ENCODE results near the gene CLPTM1. TPM values are rescaled to one million over a fixed set of nuclear protein-coding genes. Genes with fewer than 3 reads are reported as not detected.

Gene CLPTM1
- total RNA-seq, 1 donor, result 62.6 TPM

- no peak overlapping the region for H3K4me3 ChIP-seq (ENCODE audit: low read depth, low read length)
- TF ChIP-seq CTCF (IDR thresholded peaks at IDR 0.05; ENCODE audit: insufficient read depth, low read depth, low read length), result no peak
- DNase-seq (ENCODE audit: low read depth), result no peak
Measured at GRCh38 chr19:44985445-44985844, 30.3 kb downstream of the CLPTM1 start.

GRCh38 chr19:44986389-44986788 is 31.2 kb downstream of the CLPTM1 start:
- DNase-seq (ENCODE audit: low read depth), result no peak
- no peak overlapping the region for H3K4me3 ChIP-seq (ENCODE audit: low read depth, low read length)
- TF ChIP-seq CTCF (IDR thresholded peaks at IDR 0.05; ENCODE audit: insufficient read depth, low read depth, low read length), result no peak

GRCh38 chr19:44987148-44987675 is 32.0 kb downstream of the CLPTM1 start:
- no peak for TF ChIP-seq CTCF (IDR thresholded peaks at IDR 0.05; ENCODE audit: insufficient read depth, low read depth, low read length)
- H3K4me3 ChIP-seq (ENCODE audit: low read depth, low read length), result no peak overlapping the region
- DNase-seq (ENCODE audit: low read depth), result no peak

GRCh38 chr19:44988273-44988672 is 33.1 kb downstream of the CLPTM1 start:
- TF ChIP-seq CTCF (IDR thresholded peaks at IDR 0.05; ENCODE audit: insufficient read depth, low read depth, low read length), result no peak
- no peak for DNase-seq (ENCODE audit: low read depth)
- no peak overlapping the region for H3K4me3 ChIP-seq (ENCODE audit: low read depth, low read length)

- DNase-seq (ENCODE audit: low read depth), result peak; percentile 63
- no peak overlapping the region for H3K4me3 ChIP-seq (ENCODE audit: low read depth, low read length)
- peak; percentile 73 for TF ChIP-seq CTCF (IDR thresholded peaks at IDR 0.05; ENCODE audit: insufficient read depth, low read depth, low read length)
Measured at GRCh38 chr19:44988896-44989556, 33.8 kb downstream of the CLPTM1 start.

- no peak overlapping the region for H3K4me3 ChIP-seq (ENCODE audit: low read depth, low read length)
- TF ChIP-seq CTCF (IDR thresholded peaks at IDR 0.05; ENCODE audit: insufficient read depth, low read depth, low read length), result no peak
- DNase-seq (ENCODE audit: low read depth), result no peak
Measured at GRCh38 chr19:44990459-44990858, 35.3 kb downstream of the CLPTM1 start.

GRCh38 chr19:44990966-44991365 is 35.8 kb downstream of the CLPTM1 start:
- no peak overlapping the region for H3K4me3 ChIP-seq (ENCODE audit: low read depth, low read length)
- DNase-seq (ENCODE audit: low read depth), result no peak
- no peak for TF ChIP-seq CTCF (IDR thresholded peaks at IDR 0.05; ENCODE audit: insufficient read depth, low read depth, low read length)

All from fibroblast of villous mesenchyme (primary cell).